ENCODE measurements around the gene PSMB9.
"Not testable (repeated sequence)": the region's sequence is repeated elsewhere in the genome, so short reads cannot be mapped to it uniquely, and the experiment has no call there.

PSMB9 gene

GRCh38 chr6:32853541-32854375 is at the start of gene PSMB9, which contains the start of gene TAP1:
PSMB9 (plus strand) TSS chr6:32854192; CDS start chr6:32854230, 38 bp downstream.
TAP1 (minus strand) TSS chr6:32853704; CDS start chr6:32853636, 68 bp downstream.
- peak; percentile 92 for DNase-seq

- not testable (repeated sequence) for DNase-seq
Observed at GRCh38 chr6:32805404-32805803, 48.6 kb upstream of the PSMB9 start.

- no peak for DNase-seq
Observed at GRCh38 chr6:32807020-32807580, 46.9 kb upstream of the PSMB9 start.

- no peak for DNase-seq
Observed at GRCh38 chr6:32809171-32809570, 44.8 kb upstream of the PSMB9 start.

- no peak for DNase-seq
Observed at GRCh38 chr6:32814145-32814544, 39.8 kb upstream of the PSMB9 start.

GRCh38 chr6:32815115-32815514 is 38.9 kb upstream of the PSMB9 start:
- no peak for DNase-seq

- no peak for DNase-seq
Observed at GRCh38 chr6:32815996-32816395, 38.0 kb upstream of the PSMB9 start.

- no peak for DNase-seq
Observed at GRCh38 chr6:32816746-32817204, 37.2 kb upstream of the PSMB9 start, which contains the start of gene HLA-DOB. HLA-DOB (minus strand) TSS chr6:32817002; CDS start chr6:32816951, 51 bp downstream.

GRCh38 chr6:32818867-32819266 is 35.1 kb upstream of the PSMB9 start:
- DNase-seq: no peak

- DNase-seq: no peak
Observed at GRCh38 chr6:32819729-32820128, 34.3 kb upstream of the PSMB9 start.

GRCh38 chr6:32825966-32826365 is 28.0 kb upstream of the PSMB9 start:
- peak; percentile 11 for DNase-seq

- no peak for DNase-seq
Observed at GRCh38 chr6:32827025-32827424, 27.0 kb upstream of the PSMB9 start.

- no peak for DNase-seq
Observed at GRCh38 chr6:32829495-32829894, 24.5 kb upstream of the PSMB9 start.

- no peak for DNase-seq
Observed at GRCh38 chr6:32830017-32830416, 24.0 kb upstream of the PSMB9 start.

GRCh38 chr6:32830936-32831335 is 23.1 kb upstream of the PSMB9 start:
- DNase-seq: no peak

- no peak for DNase-seq
Observed at GRCh38 chr6:32832535-32832934, 21.5 kb upstream of the PSMB9 start.

GRCh38 chr6:32833664-32834063 is 20.3 kb upstream of the PSMB9 start:
- no peak for DNase-seq

GRCh38 chr6:32835167-32835893 is 18.7 kb upstream of the PSMB9 start:
- DNase-seq: no peak

- DNase-seq: no peak
Observed at GRCh38 chr6:32836873-32837272, 17.1 kb upstream of the PSMB9 start.

- no peak for DNase-seq
Observed at GRCh38 chr6:32837651-32838113, 16.3 kb upstream of the PSMB9 start.

GRCh38 chr6:32838114-32838958 is 15.7 kb upstream of the PSMB9 start, which contains the start of gene TAP2:
TAP2 (minus strand) TSS chr6:32838739; CDS start chr6:32838233, 506 bp downstream.
- peak; percentile 91 for DNase-seq

- DNase-seq: no peak
Observed at GRCh38 chr6:32839356-32839755, 14.6 kb upstream of the PSMB9 start.
